H1 (cell line): ENCODE data around the gene SNCAIP. TPM values are rescaled to one million over a fixed set of nuclear protein-coding genes. Genes with fewer than 3 reads are reported as not detected.

Experiments
- BACH1 ChIP-seq: IDR thresholded peaks from 2 replicates; pipeline ENCODE4 v1.6.1; 2012; ENCODE audit warnings: low read length, improper control_type of control experiment
- BRCA1 ChIP-seq: IDR thresholded peaks from 2 replicates; pipeline ENCODE4 v1.6.1; 2012; ENCODE audit warnings: low read depth, low read length, improper control_type of control experiment
- CEBPB ChIP-seq: IDR thresholded peaks from 2 replicates; pipeline ENCODE4 v1.6.1; 2012; ENCODE audit warnings: low read depth, low read length
- EGR1 ChIP-seq: IDR thresholded peaks from 2 replicates; pipeline ENCODE4 v1.6.1; 2011; ENCODE audit warnings: low read depth, low read length, borderline replicate concordance
- SIX5 ChIP-seq: IDR thresholded peaks from 2 replicates; pipeline ENCODE4 v1.6.1; 2011; ENCODE audit warnings: mild to moderate bottlenecking, low read depth, low read length
- TBP ChIP-seq: IDR thresholded peaks from 2 replicates; pipeline ENCODE4 v1.6.1; 2011; ENCODE audit warnings: low read depth, low read length, improper control_type of control experiment
- polyA plus RNA-seq, 7 experiments: library from polyadenylated mRNA; depleted of rRNA in 3 of 7; stranded (reverse) in 5 of 7; unstranded in 2 of 7; fragments of >200 nt in 5 of 7; fragments of 200-250 nt in 2 of 7; gene quantifications; 1 replicate in 5 of 7; 2 replicates in 1 of 7; 4 replicates in 1 of 7; pipeline versions ENCODE4 v1.2.1 to v1.2.3, GENCODE V29; 2011 to 2013; ENCODE audit warnings: missing spikeins in 2 of 7, mixed read lengths in 2 of 7
- total RNA-seq: library from RNA; stranded (reverse); fragmentation: NEBNext Ultra II Directional; extraction: Animal tissue kit (Norgen Biotek cat#: 25700); gene quantifications from 2 replicates; pipeline ENCODE4 v1.2.1, GENCODE V29; 2021

Gene SNCAIP
- total and polyA plus RNA-seq, 2 of the 8 experiments (the other 6 are each of a cell fraction or from before 2014, with no cell fraction given) = 3.9 to 9.0 TPM

DNA sequence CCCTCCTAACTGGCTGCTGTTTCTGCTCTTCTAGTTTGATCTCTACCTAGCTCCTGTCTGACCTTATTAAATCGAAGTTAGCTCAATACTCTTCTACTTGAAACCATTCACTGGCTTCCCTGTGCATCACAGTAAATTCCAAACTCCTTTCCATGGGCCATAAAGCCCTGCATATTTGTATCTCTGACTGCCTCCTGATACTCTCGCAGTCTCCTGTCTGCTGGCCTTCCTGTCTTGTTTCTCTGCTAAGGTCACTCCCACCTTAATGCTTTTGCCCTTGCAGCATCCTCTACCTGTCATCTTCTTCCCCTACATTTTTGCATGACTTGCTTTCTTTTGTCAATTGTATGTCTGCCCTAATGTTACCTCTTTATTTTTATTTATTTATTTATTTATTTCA is 44.8 kb downstream of the SNCAIP start (continued):
- no peak for TF ChIP-seq BACH1
- TF ChIP-seq CEBPB = no peak
- TF ChIP-seq EGR1 = no peak
- TF ChIP-seq TBP = no peak
- TF ChIP-seq SIX5 = no peak
- TF ChIP-seq BRCA1 = no peak
- TF ChIP-seq, all 59 proteins: peak for 0
